GM18861 (cell line): ENCODE measurements around the gene RYR1.
"Not testable (repeated sequence)": the region's sequence is repeated elsewhere in the genome, so short reads cannot be mapped to it uniquely, and the experiment has no call there.

Experiments
- ATAC-seq: cut with Tn5 transposase; IDR thresholded peaks from one replicate; pipeline ENCODE4 v1.9.1; 2021; ENCODE audit not compliant: unreplicated experiment

Gene RYR1

GRCh38 chr19:38599722-38600121 is 166.2 kb downstream of the RYR1 start:
- no peak for ATAC-seq

DNA sequence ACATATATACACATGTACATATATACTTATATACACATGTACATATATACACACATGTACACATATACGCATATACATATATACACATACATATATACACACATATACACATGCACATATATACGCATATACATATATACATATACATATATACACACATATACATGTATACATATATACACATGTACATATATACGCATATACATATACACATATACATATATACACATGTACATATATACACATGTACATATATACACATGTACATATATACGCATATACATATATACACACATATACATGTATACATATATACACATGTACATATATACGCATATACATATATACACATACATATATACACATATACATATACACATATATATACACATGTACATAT is 169.4 kb downstream of the RYR1 start:
- ATAC-seq, result not testable (repeated sequence)

GRCh38 chr19:38606131-38606530 is 172.6 kb downstream of the RYR1 start:
- ATAC-seq, result no peak

DNA sequence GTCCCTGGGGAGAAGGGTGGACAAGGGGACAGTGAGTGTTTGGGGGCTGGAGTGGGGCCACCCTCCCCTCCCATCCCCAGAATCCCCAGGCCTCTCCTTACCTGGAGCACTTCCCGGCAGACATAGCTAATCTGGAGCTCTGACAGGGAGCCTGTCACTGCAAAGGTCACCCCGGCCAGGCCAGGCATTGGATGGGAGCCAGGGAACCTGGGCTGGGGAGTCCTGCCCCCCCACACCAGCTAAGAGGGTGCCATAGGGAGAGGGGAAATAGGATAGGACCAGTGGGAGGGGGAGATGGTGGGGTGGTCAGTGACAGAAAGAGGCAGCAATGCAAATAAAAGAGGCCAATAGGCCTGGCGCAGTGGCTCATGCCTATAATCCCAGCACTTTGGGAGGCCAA is 180.8 kb downstream of the RYR1 start:
- ATAC-seq, result no peak

DNA sequence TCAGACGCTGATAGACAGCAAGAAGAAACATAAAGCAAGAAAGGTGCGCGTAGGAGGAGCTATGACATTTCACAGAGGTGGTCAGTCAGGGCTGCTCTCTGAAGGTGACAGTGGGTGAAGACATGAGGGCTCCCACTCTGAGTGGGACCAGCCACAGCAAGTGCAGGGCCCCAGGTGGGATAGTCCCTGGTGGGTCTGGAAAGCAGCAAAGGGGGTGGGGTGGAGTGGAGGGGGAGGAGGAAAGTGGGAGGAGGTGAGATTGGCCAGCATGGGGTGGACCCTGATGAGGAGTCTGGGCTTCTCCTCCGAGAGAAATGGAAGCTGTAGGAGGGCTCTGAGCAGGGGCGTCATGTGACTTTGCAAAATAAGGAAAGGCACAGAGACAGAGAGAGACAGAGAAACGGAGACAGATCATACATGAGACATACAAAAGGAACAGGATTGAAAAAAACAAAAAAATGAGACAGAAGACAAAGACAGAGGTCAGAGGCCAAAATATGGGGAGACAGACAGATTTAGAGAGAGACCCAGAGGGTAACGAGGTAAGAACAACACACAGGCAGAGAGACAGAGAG is 181.6 kb downstream of the RYR1 start:
- ATAC-seq, result no peak

GRCh38 chr19:38616265-38616664 is 182.8 kb downstream of the RYR1 start:
- ATAC-seq, result no peak

- ATAC-seq, result no peak
Observed at GRCh38 chr19:38617283-38617763, 183.8 kb downstream of the RYR1 start.

- peak; percentile 48 for ATAC-seq
Observed at GRCh38 chr19:38617764-38618589, 184.5 kb downstream of the RYR1 start, which contains the start of gene MAP4K1. Gene MAP4K1, minus strand, starts transcription at chr19:38617953. Its CDS starts 58 bp downstream, at chr19:38617895.

DNA sequence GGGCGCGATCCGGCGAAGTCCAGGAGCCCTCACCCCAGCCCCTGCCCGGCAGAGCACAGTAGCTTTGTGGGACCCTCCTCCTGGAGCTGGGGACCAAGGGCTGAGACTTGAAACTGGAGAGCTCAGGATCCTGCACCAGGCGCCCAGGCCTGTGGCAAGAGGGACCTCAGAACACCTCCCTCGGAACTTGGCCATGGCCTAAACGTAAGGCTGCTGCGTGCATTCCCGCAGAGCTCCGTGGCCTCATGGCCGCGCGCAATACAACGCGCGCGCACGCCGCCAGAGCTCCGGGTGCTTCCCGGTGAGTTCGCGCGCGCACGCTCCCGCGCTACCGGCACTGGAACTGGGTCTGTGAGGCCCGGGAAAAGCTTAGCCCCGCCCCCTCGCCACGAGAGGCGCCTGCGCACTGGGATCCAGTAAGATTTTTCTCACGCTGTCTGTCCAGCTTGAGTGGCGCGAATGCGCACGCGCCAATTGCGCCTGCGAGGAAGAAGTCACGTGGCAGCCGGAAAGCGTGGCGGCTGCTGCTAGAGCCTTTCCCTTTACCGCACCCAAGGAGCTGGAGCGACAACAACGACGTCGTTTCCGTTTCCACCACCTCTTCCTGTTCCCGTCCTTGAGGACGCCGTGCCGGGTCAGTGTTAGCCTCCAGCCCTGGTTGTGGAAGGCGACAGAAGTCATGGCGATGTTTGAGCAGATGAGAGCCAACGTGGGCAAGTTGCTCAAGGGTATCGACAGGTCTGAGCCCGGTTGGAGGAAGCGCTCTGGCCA is 185.3 kb downstream of the RYR1 start, which contains the start of gene EIF3K:
Gene EIF3K (plus strand): TSS at position 599 of the 771 bp plus-strand sequence. CDS start 81 bp downstream, at position 680.
- ATAC-seq, result peak; percentile 58

DNA sequence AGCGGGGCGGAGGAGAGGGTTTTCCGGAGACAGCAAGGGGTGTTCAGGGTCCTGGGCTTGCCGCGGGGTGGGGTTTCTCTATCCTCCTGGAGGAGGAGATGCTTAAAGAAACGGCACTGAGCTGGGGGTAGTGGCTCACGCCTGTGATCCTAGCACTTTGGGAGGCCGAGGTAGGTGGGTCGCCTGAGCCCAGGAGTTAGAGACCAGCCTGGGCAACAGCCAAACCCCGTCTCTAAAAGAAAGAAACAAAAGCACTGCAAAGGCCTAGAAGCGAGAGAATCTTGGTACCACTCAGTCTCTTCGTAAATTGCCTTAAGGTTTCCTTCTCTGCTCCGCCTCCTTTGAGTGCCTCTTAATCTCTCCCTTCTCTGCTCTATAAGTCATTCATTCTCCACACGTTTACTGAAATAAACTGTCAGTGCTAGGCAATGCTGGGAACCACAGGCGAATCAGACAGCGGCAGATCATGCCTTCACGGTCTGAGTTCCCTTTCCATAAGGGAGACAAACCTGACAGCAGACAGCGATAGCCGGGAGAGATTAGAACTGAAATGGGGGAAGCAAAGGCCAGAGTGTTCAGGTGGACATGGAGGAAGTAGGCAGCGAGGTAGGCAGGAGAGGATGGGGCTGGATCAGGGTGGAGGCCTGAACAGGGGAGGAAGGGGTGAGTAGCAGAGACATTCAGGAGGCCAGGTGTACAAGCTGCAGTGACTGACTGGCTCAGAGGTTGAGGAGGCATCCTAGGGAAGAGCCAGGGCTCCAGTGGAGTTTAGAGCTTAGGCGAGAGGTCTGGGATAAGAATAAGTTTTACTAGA is 186.1 kb downstream of the RYR1 start:
- no peak for ATAC-seq

GRCh38 chr19:38624822-38625221 is 191.3 kb downstream of the RYR1 start:
- ATAC-seq, result no peak

GRCh38 chr19:38626401-38626800 is 192.9 kb downstream of the RYR1 start:
- ATAC-seq, result no peak

DNA sequence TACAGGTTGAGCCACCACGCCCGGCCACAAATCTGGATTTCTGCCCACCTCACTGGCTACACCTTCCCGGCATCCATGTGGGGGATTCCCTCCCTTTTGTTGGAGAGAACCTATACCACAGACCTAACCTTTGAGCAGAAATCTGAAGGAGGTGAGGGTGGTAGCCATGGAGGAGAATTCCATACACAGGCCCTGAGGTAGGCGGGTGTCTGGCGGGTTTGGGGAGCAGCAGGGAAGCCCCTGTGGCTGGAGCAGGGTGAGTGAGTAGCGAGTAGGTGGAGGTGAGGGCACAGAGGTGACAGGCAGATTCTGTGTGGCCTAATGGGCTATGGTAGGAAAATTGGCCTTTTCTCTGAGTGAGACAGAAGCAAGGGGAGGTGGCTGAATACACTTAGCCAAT is 196.1 kb downstream of the RYR1 start:
- ATAC-seq, result no peak

DNA sequence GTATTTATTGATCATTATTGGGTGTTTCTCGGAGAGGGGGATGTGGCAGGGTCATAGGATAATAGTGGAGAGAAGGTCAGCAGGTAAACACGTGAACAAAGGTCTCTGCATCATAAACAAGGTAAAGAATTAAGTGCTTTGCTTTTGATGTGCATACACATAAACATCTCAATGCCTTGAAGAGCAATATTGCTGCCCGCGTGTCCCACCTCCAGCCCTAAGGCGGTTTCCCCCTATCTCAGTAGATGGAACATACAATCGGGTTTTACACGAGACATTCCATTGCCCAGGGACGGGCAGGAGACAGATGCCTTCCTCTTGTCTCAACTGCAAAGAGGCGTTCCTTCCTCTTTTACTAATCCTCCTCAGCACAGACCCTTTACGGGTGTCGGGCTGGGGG is 197.8 kb downstream of the RYR1 start:
- ATAC-seq, result not testable (repeated sequence)

GRCh38 chr19:38631811-38632475 is 198.5 kb downstream of the RYR1 start:
- ATAC-seq, result not testable (repeated sequence)

- ATAC-seq, result no peak
Observed at GRCh38 chr19:38632476-38633213, 199.2 kb downstream of the RYR1 start.

DNA sequence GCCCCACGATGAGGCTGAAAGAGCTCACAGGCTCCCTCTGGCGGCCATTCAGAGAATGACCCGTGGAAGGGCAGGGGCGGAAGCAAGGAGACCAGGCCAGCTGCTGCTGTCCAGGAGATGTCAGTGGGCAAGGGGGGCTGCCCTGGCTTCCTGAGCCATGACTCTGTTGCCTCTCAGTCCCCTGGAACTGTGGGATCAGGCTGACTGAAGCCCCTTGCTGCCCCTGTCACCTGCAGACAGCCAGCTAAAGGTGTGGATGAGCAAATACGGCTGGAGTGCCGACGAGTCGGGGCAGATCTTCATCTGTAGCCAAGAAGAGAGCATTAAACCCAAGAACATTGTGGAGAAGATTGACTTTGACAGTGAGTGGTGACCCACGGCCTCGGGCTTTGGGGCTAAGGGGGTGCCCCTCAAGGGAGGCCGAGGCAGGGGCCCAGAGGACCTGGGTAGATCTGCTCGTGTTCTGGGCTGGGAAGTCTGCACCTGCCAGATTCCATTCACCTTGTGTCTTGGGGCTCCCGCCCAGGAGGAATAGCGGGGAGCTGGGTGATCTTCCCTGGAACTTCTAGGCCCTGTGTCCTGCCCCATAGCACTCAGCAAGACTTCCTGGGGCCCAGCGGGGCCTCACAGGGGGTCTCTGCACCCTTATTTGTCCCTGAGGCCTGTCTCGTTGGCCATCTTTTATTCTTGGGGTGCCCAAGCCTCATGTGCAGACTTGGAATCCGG is 201.4 kb downstream of the RYR1 start:
- ATAC-seq, result no peak

DNA sequence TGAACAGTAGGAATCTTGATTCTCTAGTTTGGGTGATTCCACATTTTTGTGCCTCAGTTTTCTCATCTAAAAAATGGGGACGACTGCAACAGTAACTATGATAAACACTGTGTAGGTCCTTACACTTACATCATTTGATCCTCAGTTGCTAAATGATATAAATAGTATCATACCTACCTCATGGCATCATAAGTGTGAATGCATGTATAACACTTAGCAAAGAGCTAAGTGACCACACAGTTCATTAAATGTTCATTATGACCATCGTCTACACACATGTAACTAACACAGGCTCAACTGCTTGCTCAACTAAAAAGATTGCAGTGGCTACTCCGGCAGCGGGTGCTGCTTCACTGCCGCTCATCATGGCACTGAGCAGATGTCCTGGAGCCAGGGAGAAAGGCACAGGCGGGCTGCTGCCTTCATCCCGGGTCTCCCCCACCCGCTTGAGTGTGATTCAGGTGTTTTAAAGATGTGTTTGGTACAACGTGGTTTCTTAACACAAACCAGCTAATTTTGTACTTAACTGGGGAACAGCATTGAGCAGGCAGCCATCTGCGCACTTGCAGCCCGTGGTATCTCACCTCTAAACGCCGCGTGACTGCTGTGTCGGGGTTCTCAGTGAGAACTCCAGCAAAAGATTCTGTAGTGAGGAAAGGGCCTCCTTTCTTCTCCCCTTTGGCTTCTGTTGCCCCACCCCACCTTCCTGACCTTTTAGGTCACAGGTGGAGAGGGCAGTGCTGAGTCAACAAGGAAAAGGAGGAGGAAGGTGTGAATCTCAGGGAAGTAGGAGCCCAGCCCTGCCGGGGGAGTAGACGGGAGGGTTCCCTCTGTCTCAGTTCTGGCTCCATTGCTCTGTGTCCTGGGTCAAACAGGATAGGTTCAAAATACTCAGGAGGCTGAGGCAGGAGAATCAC is 202.2 kb downstream of the RYR1 start:
- no peak for ATAC-seq
